ENCODE results near the gene GDAP2. TPM values are rescaled to one million over a fixed set of nuclear protein-coding genes. Genes with fewer than 3 reads are reported as not detected.

Gene GDAP2
- total and polyA plus RNA-seq, 11 donors, result 1.4 to 25.6 (median 19.0) TPM

GRCh38 chr1:117921991-117922390 is 7.4 kb downstream of the GDAP2 start:
- TF ChIP-seq POLR2A (IDR thresholded peaks at IDR 0.05) (no peak), CTCF (IDR thresholded peaks at IDR 0.05) (no peak)
- H3K27me3 ChIP-seq, result no peaks in the 10 kb centered on the region
- H3K4me3 ChIP-seq, result no peak overlapping the region
- peaks cover 0 to 39% (median 30%) of the 10 kb centered on the region in 9 donors for H3K36me3 ChIP-seq
- H3K4me1 ChIP-seq, result peaks cover 0 to 18% (median 0%) of the 10 kb centered on the region in 12 donors
- no peak for ATAC-seq
- no peak for DNase-seq
- WGBS, 4 donors, result 97 to 99% (median 98%) methylated on average over 2 of the region's 2 CpGs
- H3K9me3 ChIP-seq, result no peaks in the 10 kb centered on the region
- intact Hi-C loops (cut with DNase I), result no loop called here
- H3K27ac ChIP-seq, result no peak overlapping the region

DNA sequence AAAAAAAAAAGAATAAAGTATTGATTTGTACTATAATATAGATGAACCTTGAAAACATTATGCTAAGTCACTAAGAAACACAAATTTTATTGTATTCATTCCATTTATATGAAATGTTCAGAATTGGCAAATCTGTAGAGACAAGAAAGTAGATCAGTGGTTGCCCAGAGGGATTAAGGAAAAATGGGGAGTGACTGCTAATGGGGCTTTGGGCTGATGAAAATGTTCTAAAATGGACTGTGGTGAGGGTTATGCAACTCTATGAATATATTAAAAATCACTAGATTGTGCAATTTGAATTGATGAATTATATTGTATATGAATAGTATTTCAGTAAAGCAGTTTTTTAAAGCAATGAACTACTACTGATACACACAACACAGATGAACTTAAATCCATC is 10.0 kb downstream of the GDAP2 start:
- H3K9me3 ChIP-seq, result no peaks in the 10 kb centered on the region
- no peak for DNase-seq
- intact Hi-C loops (cut with DNase I), result no loop called here
- no peak overlapping the region for H3K27ac ChIP-seq
- no peaks in the 10 kb centered on the region for H3K27me3 ChIP-seq
- H3K36me3 ChIP-seq, result peaks cover 0 to 65% (median 56%) of the 10 kb centered on the region in 9 donors
- H3K4me1 ChIP-seq, result no peaks in the 10 kb centered on the region
- ATAC-seq, result no peak
- TF ChIP-seq POLR2A (IDR thresholded peaks at IDR 0.05) (no peak), CTCF (IDR thresholded peaks at IDR 0.05) (no peak)
- no peak overlapping the region for H3K4me3 ChIP-seq

- no peaks in the 10 kb centered on the region for H3K9me3 ChIP-seq
- ATAC-seq (no peak), DNase-seq (no peak)
- no peaks in the 10 kb centered on the region for H3K27me3 ChIP-seq
- intact Hi-C loops (cut with DNase I), result no loop called here
- H3K4me3 ChIP-seq, result no peak overlapping the region
- TF ChIP-seq POLR2A (IDR thresholded peaks at IDR 0.05) (no peak), CTCF (IDR thresholded peaks at IDR 0.05) (no peak)
- H3K4me1 ChIP-seq, result no peaks in the 10 kb centered on the region
- no peak overlapping the region for H3K27ac ChIP-seq
- peaks cover 2 to 99% (median 92%) of the 10 kb centered on the region in 9 donors for H3K36me3 ChIP-seq
Measured at GRCh38 chr1:117911051-117911450, 18.4 kb downstream of the GDAP2 start.

DNA sequence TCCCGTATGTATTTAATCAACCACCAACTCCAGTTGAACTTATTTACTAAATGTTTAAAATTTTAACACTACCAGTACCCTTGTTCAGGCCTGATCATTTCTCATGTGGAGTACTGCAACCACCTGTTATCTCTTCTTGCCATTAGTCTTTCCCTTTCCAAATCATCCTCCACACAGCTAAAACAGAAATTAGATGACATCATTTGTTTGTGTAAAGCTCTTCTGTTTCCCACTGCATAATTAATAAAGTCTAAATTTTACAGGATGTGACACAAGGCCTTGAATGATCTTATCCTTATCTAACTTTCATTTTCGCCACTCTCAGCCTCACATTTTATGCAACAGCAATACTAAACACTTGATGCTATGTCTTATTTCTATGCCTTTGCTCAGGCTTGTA is 24.4 kb downstream of the GDAP2 start:
- DNase-seq (no peak), ATAC-seq (no peak)
- intact Hi-C loops (cut with DNase I), result no loop called here
- TF ChIP-seq CTCF (IDR thresholded peaks at IDR 0.05), result no peak
- TF ChIP-seq POLR2A (IDR thresholded peaks at IDR 0.05), result no peak
- no peaks in the 10 kb centered on the region for H3K4me1 ChIP-seq
- no peaks in the 10 kb centered on the region for H3K27me3 ChIP-seq
- no peaks in the 10 kb centered on the region for H3K9me3 ChIP-seq
- peaks cover 0 to 98% (median 83%) of the 10 kb centered on the region in 9 donors for H3K36me3 ChIP-seq
- H3K27ac ChIP-seq, result no peak overlapping the region
- WGBS, 4 donors, result 90 to 94% (median 93%) methylated on average over 2 of the region's 2 CpGs
- H3K4me3 ChIP-seq, result no peak overlapping the region
